WTC11 (cell line): ENCODE data around the gene SORT1. TPM values are rescaled to one million over a fixed set of nuclear protein-coding genes. Genes with fewer than 3 reads are reported as not detected.

Experiments
- ATAC-seq: fragments of 200-7000 bp; cut with Tn5 transposase; 2 replicates; pipeline ENCODE4 v1.10.0; 2021; ENCODE audit warnings: mild to moderate bottlenecking, moderate library complexity
- CTCF ChIA-PET: fragments of 300-600 bp; sonication (Branson Sonifier 250); formaldehyde crosslinking; loops from one replicate; lab custom pipeline; 2021; ENCODE audit warnings: antibody characterized with exemption; lab: Charles Lee
- POLR2A ChIA-PET: fragments of 350-600 bp; sonication (Branson Sonifier 250); formaldehyde crosslinking; loops from one replicate; lab custom pipeline; 2021; ENCODE audit warnings: antibody characterized with exemption; lab: Charles Lee
- DNase-seq: peaks from one replicate; pipeline ENCODE4 v3.0.0; 2021; ENCODE audit warnings: low spot score
- H3K27ac Mint-ChIP-seq: 2 replicates; pipeline ENCODE4 v1.8.0; 2021; ENCODE audit warnings: mixed read lengths
- H3K27me3 Mint-ChIP-seq: 2 replicates; pipeline ENCODE4 v1.8.0; 2021; ENCODE audit warnings: low read depth, mild to moderate bottlenecking, moderate library complexity, mixed read lengths
- H3K36me3 Mint-ChIP-seq: 2 replicates; pipeline ENCODE4 v1.8.0; 2021; ENCODE audit warnings: mixed read lengths
- H3K4me1 Mint-ChIP-seq: 2 replicates; pipeline ENCODE4 v1.8.0; 2022; ENCODE audit warnings: mixed read lengths
- H3K4me3 Mint-ChIP-seq: 2 replicates; pipeline ENCODE4 v1.8.0; 2021; ENCODE audit warnings: mild to moderate bottlenecking, moderate library complexity, mixed read lengths
- H3K9me3 Mint-ChIP-seq: 2 replicates; pipeline ENCODE4 v1.8.0; 2021; ENCODE audit warnings: mixed read lengths
- ATF3 ChIP-seq: sonication (generic); formaldehyde crosslinking; conservative IDR thresholded peaks from 2 replicates; pipeline ENCODE4 v1.8.1; 2022; ENCODE audit warnings: mild to moderate bottlenecking, missing genetic modification reagents
- ATF6 ChIP-seq: sonication (generic); formaldehyde crosslinking; IDR thresholded peaks from 2 replicates; pipeline ENCODE4 v1.8.1; 2023; ENCODE audit warnings: mild to moderate bottlenecking, missing genetic modification reagents
- CBFB ChIP-seq: sonication (generic); formaldehyde crosslinking; IDR thresholded peaks from 2 replicates; pipeline ENCODE4 v1.8.1; 2022; ENCODE audit warnings: mild to moderate bottlenecking, low read depth, missing genetic modification reagents
- CREB1 ChIP-seq: sonication (generic); formaldehyde crosslinking; IDR thresholded peaks from 2 replicates; pipeline ENCODE4 v1.8.0; 2023; ENCODE audit warnings: mild to moderate bottlenecking, missing genetic modification reagents
- FOXP1 ChIP-seq: sonication (generic); formaldehyde crosslinking; IDR thresholded peaks from 2 replicates; pipeline ENCODE4 v1.8.0; 2022; ENCODE audit warnings: missing genetic modification reagents, mild to moderate bottlenecking, moderate library complexity, borderline replicate concordance
- FOXP4 ChIP-seq: sonication (generic); formaldehyde crosslinking; IDR thresholded peaks from 2 replicates; pipeline ENCODE4 v1.8.0; 2022; ENCODE audit warnings: mild to moderate bottlenecking, missing genetic modification reagents
- GRHL2 ChIP-seq: fragments of 250-450 bp; sonication (Bioruptor Pico); IDR thresholded peaks from 2 replicates; pipeline ENCODE4 v1.8.0; 2022; ENCODE audit warnings: mild to moderate bottlenecking, moderate library complexity; ENCODE audit not compliant: insufficient replicate concordance, severe bottlenecking
- GTF2I ChIP-seq: fragments of 250-450 bp; sonication (Bioruptor Pico); conservative IDR thresholded peaks from 2 replicates; pipeline ENCODE4 v1.4.0; 2021; ENCODE audit warnings: mild to moderate bottlenecking
- HMGXB4 ChIP-seq: sonication (generic); formaldehyde crosslinking; IDR thresholded peaks from 2 replicates; pipeline ENCODE4 v1.8.1; 2023; ENCODE audit warnings: mild to moderate bottlenecking, moderate library complexity, missing genetic modification reagents
- IRF2 ChIP-seq: sonication (generic); formaldehyde crosslinking; IDR thresholded peaks from 2 replicates; pipeline ENCODE4 v1.8.0; 2022; ENCODE audit warnings: low read depth, missing genetic modification reagents, borderline replicate concordance
- MLX ChIP-seq: sonication (generic); formaldehyde crosslinking; IDR thresholded peaks from 2 replicates; pipeline ENCODE4 v1.8.1; 2023; ENCODE audit warnings: mild to moderate bottlenecking, missing genetic modification reagents, moderate library complexity
- MXD4 ChIP-seq: fragments of 250-450 bp; sonication (Bioruptor Pico); IDR thresholded peaks from 2 replicates; pipeline ENCODE4 v1.8.0; 2021; ENCODE audit warnings: mild to moderate bottlenecking, moderate library complexity, borderline replicate concordance
- MYBL2 ChIP-seq: sonication (generic); formaldehyde crosslinking; IDR thresholded peaks from 2 replicates; pipeline ENCODE4 v1.8.1; 2023; ENCODE audit warnings: mild to moderate bottlenecking, moderate library complexity, missing genetic modification reagents
- NFE2L1 ChIP-seq: sonication (generic); formaldehyde crosslinking; IDR thresholded peaks from 2 replicates; pipeline ENCODE4 v1.8.1; 2023; ENCODE audit warnings: missing genetic modification reagents
- NFYB ChIP-seq: sonication (generic); formaldehyde crosslinking; conservative IDR thresholded peaks from 2 replicates; pipeline ENCODE4 v1.8.0; 2022; ENCODE audit warnings: low read depth, missing genetic modification reagents
- NR2C2 ChIP-seq: sonication (generic); formaldehyde crosslinking; IDR thresholded peaks from 2 replicates; pipeline ENCODE4 v1.8.0; 2022; ENCODE audit warnings: mild to moderate bottlenecking, missing genetic modification reagents
- OVOL2 ChIP-seq: fragments of 250-450 bp; sonication (Bioruptor Pico); IDR thresholded peaks from 2 replicates; pipeline ENCODE4 v1.9.0; 2021; ENCODE audit warnings: mild to moderate bottlenecking, borderline replicate concordance
- SMAD3 ChIP-seq: sonication (generic); formaldehyde crosslinking; IDR thresholded peaks from 2 replicates; pipeline ENCODE4 v1.8.0; 2022; ENCODE audit warnings: missing genetic modification reagents, mild to moderate bottlenecking, borderline replicate concordance
- TCF7 ChIP-seq: sonication (generic); formaldehyde crosslinking; IDR thresholded peaks from 2 replicates; pipeline ENCODE4 v1.8.0; 2022; ENCODE audit warnings: mild to moderate bottlenecking, low read depth, missing genetic modification reagents, moderate library complexity
- TEAD4 ChIP-seq: sonication (generic); formaldehyde crosslinking; IDR thresholded peaks from 2 replicates; pipeline ENCODE4 v1.8.0; 2022; ENCODE audit warnings: mild to moderate bottlenecking, missing genetic modification reagents
- ZNF263 ChIP-seq: sonication (generic); formaldehyde crosslinking; IDR thresholded peaks from 2 replicates; pipeline ENCODE4 v1.8.1; 2022; ENCODE audit warnings: low read depth, mild to moderate bottlenecking, moderate library complexity, missing genetic modification reagents
- ZNF281 ChIP-seq: sonication (generic); formaldehyde crosslinking; IDR thresholded peaks from 2 replicates; pipeline ENCODE4 v1.8.0; 2023; ENCODE audit warnings: mild to moderate bottlenecking, missing genetic modification reagents
- ZNF425 ChIP-seq: fragments of 250-450 bp; sonication (Bioruptor Pico); conservative IDR thresholded peaks from 2 replicates; pipeline ENCODE4 v1.9.0; 2021; ENCODE audit warnings: mild to moderate bottlenecking
- total RNA-seq: library from RNA; stranded (reverse); gene quantifications from 3 replicates; pipeline ENCODE4 v1.2.3, GENCODE V29; 2021

SORT1 gene
- total RNA-seq, 1 experiment from 2014 or later: 55.9 TPM

- H3K27ac Mint-ChIP-seq: no peak overlapping the region
- ATAC-seq (no peak), DNase-seq (no peak)
- ChIA-PET POLR2A (no interaction called here), CTCF (interaction anchor here (0.7 to 2.7 kb wide), 4 partner anchors 11 to 161 kb away, joined by 3 to 35 read pairs (median 10); partner anchors contain the start of gene PSMA5)
- H3K4me3 Mint-ChIP-seq: no peak overlapping the region
- H3K4me1 Mint-ChIP-seq: peaks cover 14% of the 10 kb centered on the region
- no peak for TF ChIP-seq ZNF425 (CRISPR knock-in tag)
- no peak for TF ChIP-seq SMAD3 (CRISPR knock-in tag)
- no peak for TF ChIP-seq TCF7 (CRISPR knock-in tag)
- TF ChIP-seq OVOL2 (CRISPR knock-in tag): no peak
- TF ChIP-seq HMGXB4 (CRISPR knock-in tag): no peak
- TF ChIP-seq FOXP4 (CRISPR knock-in tag): no peak
- no peak for TF ChIP-seq GTF2I
- TF ChIP-seq TEAD4 (CRISPR knock-in tag): no peak
- TF ChIP-seq CBFB: no peak
- TF ChIP-seq FOXP1: no peak
- no peak for TF ChIP-seq ZNF281 (CRISPR knock-in tag)
- H3K9me3 Mint-ChIP-seq: no peaks in the 10 kb centered on the region
- H3K27me3 Mint-ChIP-seq: no peaks in the 10 kb centered on the region
- peaks cover 5% of the 10 kb centered on the region; the same call in 1 of the 2 replicates for H3K36me3 Mint-ChIP-seq
Measured at GRCh38 chr1:109265016-109265415, 132.7 kb downstream of the SORT1 start.

- H3K27ac Mint-ChIP-seq: no peak overlapping the region
- POLR2A ChIA-PET: interaction anchor here (1.0 kb wide), 1 partner anchor 63 kb away, joined by 3 read pairs; no protein-coding TSS in a partner anchor
- no peaks in the 10 kb centered on the region for H3K27me3 Mint-ChIP-seq
- no peaks in the 10 kb centered on the region for H3K9me3 Mint-ChIP-seq
- ATAC-seq (no peak), DNase-seq (no peak)
- no peak overlapping the region for H3K4me3 Mint-ChIP-seq
- CTCF ChIA-PET: interaction anchor here (0.5 to 2.7 kb wide), 29 partner anchors 9 to 273 kb away, joined by 3 to 35 read pairs (median 5); partner anchors contain the start of genes CELSR2, CYB561D1, MYBPHL and PSMA5
- H3K36me3 Mint-ChIP-seq: peaks cover 3% of the 10 kb centered on the region; the same call in 1 of the 2 replicates
- peaks cover 19% of the 10 kb centered on the region for H3K4me1 Mint-ChIP-seq
- TF ChIP-seq MYBL2 (CRISPR knock-in tag): no peak
- TF ChIP-seq NR2C2: no peak
- TF ChIP-seq MXD4 (CRISPR knock-in tag): no peak
- no peak for TF ChIP-seq ATF6 (CRISPR knock-in tag)
- TF ChIP-seq GRHL2: no peak
- no peak for TF ChIP-seq IRF2
- TF ChIP-seq CREB1: no peak
- no peak for TF ChIP-seq ZNF263 (CRISPR knock-in tag)
- no peak for TF ChIP-seq NFE2L1 (CRISPR knock-in tag)
- TF ChIP-seq TCF7 (CRISPR knock-in tag): no peak
- no peak for TF ChIP-seq ATF3
- TF ChIP-seq NFYB (CRISPR knock-in tag): no peak
- no peak for TF ChIP-seq MLX
Measured at GRCh38 chr1:109264379-109264755, 133.4 kb downstream of the SORT1 start.
